ENCODE measurements around the gene WNT2B.

DNA sequence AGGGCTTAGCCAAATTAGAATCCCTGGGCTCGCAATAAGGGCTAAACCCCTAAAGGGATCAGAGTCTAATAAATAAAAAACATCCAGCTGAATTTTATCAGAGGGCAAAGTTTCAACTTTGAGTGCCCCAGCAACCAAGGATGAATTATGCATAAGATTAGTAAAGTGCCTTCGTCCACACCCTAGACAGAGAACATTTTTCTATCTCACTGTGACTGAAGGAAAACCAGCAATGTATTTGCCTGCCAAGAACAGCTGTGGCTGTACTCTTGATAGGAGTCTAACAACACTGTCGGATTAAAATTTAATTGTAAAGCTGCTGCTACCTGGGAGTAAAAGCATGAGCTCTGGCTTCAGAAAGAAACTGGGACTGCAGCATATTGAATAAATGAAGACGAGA is 23.3 kb downstream of the WNT2B start:
- TF ChIP-seq, protein P1, sequence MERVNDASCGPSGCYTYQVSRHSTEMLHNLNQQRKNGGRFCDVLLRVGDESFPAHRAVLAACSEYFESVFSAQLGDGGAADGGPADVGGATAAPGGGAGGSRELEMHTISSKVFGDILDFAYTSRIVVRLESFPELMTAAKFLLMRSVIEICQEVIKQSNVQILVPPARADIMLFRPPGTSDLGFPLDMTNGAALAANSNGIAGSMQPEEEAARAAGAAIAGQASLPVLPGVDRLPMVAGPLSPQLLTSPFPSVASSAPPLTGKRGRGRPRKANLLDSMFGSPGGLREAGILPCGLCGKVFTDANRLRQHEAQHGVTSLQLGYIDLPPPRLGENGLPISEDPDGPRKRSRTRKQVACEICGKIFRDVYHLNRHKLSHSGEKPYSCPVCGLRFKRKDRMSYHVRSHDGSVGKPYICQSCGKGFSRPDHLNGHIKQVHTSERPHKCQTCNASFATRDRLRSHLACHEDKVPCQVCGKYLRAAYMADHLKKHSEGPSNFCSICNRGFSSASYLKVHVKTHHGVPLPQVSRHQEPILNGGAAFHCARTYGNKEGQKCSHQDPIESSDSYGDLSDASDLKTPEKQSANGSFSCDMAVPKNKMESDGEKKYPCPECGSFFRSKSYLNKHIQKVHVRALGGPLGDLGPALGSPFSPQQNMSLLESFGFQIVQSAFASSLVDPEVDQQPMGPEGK (CRISPR knock-in tag; IDR thresholded peaks at IDR 0.05; ENCODE audit: borderline replicate concordance) = no peak
- TF ChIP-seq ARNTL (CRISPR knock-in tag; IDR thresholded peaks at IDR 0.05; ENCODE audit: borderline replicate concordance, low read depth) = no peak
- no peak for TF ChIP-seq ZFP30 (CRISPR knock-in tag; IDR thresholded peaks at IDR 0.05)
- no peak for TF ChIP-seq RARB (CRISPR knock-in tag; IDR thresholded peaks at IDR 0.05)
- TF ChIP-seq ZC3H10 (CRISPR knock-in tag; IDR thresholded peaks at IDR 0.05) = no peak
- TF ChIP-seq CSDC2 (CRISPR knock-in tag; IDR thresholded peaks at IDR 0.05) = no peak
- TF ChIP-seq PPARA (CRISPR knock-in tag; IDR thresholded peaks at IDR 0.05; ENCODE audit: borderline replicate concordance) = no peak

Data from SK-N-SH treated with all-trans-retinoic acid at 6 μM for 48 hours (cell line).